Activated CD4-positive, CD25-positive, alpha-beta regulatory T cell treated with anti-CD3 and anti-CD28 coated beads, Interleukin-2, amount 50 U/mL, for 72 hours (primary cell): ENCODE results near the gene NES.

Source experiments
- DNase-seq: peaks from one replicate; pipeline ENCODE4 v3.0.0; 2021

NES gene

GRCh38 chr1:156677616-156678596, 699 bp upstream of the NES start:
- no peak for DNase-seq

GRCh38 chr1:156676114-156676819, 940 bp downstream of the NES start:
- DNase-seq, result no peak

DNA sequence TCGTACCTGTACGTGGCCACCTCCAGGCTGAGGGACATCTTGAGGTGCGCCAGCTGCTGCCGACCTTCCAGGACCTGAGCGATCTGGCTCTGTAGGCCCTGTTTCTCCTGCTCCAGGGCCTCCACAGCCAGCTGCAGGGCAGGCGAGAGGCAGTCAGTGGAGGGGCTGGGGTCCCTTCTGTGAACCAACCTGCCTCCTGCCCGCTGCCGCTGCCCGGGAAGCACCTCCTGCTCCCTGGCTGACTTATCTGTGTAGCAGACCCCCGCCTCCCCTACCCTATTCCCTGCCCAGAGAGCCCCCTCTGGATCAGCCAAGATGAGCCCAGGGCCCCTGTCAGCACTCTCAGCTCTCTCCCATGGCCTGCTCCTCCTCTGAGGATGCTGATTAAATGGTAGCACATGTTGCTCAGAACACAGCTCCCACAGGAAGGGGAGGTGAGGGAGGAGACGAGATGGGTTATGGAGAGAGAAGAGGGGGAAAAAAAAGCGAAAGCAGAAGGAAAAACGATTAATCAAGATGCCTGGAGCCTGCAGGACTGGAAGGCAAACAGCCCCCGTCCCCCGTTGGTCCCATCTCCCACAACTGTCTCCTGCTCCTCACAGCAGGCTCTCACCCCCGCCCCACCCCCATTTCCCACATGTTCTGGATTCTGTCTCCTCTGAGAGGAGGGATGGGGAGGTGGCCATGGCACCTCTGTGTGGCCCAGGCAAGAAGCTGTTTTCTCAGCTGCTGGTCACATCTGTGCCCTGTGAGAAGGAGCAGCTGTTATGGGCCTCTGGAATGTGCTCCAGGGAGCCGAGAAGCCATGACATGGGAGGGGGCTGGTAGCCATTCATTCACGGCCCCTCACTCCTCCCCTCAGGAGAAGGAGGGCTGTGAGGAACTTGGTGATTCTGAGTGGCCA, 1.7 kb downstream of the NES start:
- no peak for DNase-seq

DNA sequence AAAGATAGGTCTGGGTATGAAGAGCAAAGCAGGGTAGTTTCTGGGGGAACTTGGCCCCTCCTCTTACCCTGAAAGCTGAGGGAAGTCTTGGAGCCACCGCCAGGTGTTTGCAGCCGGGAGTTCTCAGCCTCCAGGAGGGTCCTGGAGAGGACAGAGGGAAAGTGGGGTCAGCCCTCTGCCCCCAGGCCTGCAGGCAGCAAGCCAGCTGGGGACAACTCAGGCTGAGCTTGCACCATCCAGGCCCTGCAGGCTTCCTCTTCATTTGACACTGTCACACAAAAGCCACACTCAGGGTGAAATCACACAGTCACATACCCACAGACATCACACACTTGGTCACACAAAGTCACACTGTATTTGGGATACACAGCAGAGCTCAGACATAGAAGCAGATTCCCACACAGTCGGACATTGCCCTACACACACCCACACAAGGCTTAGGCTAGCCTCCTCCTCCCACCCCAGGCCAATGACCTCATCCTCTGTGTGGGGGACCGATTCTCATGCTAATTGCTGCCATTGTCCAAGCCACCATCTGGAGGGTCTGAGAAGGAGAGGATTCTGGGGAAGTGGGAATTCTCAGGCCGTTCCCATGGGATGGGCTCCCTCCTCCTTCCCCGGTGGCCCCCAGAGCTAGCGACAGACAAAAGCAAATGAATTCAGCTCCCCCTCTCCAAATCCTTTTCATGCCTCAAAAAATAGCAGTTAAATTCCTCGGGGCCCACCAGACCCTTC, 3.7 kb downstream of the NES start:
- no peak for DNase-seq

DNA sequence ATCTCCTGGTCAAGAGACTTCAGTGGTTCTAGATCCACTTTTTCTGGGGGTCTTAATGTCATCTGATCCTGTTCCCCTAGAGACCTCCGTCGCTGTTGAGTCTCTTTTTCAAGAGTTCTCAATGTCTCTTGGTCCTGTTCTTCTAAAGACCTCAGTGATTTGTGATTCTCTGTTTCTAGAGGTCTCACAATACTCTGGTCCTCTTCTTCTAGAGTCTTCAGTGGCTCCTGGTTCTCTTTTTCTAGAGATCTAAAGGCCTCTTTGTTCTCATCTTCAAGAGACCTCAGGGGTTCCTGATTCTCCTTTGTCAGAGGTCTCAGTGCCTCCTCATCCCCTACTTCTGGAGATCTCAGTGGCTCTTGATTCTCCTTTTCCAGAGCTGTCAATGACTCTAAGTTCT, 5.4 kb downstream of the NES start:
- DNase-seq, result no peak

- no peak for DNase-seq
These were observed 6.4 kb downstream of the NES start for GRCh38 chr1:156670791-156671190.

GRCh38 chr1:156670359-156670758, 6.8 kb downstream of the NES start:
- no peak for DNase-seq

- no peak for DNase-seq
These were observed 7.4 kb downstream of the NES start for GRCh38 chr1:156669794-156670193.

GRCh38 chr1:156668801-156669637, 8.2 kb downstream of the NES start:
- DNase-seq, result no peak

DNA sequence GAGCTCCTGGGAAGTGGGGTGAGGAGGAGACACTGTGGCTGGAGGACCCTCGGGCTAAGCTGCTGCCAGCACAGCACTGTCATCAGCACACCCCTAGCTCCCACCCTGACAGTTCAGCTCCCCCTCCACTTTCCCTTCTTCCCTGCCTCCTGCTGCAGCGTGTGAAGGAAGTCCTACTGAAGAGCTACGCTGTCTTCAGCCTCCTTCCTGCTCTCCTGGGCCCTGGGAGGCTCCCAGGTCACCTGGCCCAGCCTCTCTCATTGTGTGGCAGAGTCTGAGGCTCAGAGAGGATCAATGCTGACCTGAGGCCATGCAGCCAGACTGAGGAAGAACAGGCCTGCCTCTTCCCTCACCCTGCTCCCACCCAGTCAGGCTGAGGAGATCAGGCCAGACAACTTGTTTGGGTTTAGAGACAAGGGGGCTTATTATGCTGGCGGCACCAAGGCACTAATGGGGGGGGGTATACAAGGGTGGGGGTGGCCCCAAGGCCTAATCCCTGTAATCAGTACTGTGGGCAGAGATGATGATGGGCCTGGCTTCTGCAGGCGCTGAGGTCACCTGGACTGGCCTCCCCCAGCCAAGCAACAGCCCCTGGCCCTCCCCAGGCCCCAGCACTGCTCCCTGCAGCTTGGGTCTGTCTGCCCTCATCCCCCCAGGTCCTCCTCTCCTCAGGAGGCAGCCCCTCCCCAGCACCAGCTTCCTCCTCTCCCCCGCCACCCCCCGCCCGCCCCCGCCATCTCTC, 9.1 kb downstream of the NES start:
- no peak for DNase-seq

DNA sequence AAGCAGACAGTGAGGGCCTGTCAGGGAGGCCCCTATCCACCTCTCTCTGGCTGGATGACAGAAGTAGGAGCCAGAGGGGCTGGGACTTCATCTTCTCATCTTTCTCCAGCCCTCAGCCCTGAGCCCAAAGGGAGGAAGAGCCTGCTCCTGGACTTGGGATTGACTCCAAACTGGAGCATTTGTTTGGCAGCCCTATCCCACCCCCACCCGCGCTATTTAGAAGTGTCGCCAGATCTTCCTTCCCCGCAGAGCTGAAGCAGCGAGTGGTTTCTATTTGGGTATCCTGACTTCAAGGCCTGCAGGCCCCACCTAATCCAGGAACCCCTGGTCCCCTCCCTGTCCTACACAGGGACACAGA, 9.6 kb downstream of the NES start:
- DNase-seq, result no peak

GRCh38 chr1:156666862-156667609, 10.2 kb downstream of the NES start:
- no peak for DNase-seq

DNA sequence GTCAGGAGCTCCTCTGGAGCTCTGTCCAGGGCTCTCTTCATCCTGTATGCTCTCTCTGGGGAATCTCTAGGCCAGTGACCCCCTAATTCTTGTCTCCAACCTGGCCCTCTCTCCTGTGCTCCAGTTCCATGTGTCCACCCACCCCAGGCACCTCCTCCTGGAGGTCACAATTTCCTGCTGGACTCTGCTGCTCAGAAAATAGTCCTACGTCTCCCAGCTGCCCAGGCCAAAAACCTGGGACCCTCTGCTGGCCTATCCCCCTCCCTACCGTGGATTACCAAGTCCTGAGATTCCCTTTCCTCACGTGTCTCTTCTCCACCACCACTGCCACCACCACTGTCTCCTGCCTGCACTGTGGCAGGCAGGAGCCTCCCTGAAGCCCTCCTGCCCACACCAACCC, 11.7 kb downstream of the NES start:
- DNase-seq, result no peak

- no peak for DNase-seq
These were observed 12.3 kb downstream of the NES start for GRCh38 chr1:156664767-156665411.

DNA sequence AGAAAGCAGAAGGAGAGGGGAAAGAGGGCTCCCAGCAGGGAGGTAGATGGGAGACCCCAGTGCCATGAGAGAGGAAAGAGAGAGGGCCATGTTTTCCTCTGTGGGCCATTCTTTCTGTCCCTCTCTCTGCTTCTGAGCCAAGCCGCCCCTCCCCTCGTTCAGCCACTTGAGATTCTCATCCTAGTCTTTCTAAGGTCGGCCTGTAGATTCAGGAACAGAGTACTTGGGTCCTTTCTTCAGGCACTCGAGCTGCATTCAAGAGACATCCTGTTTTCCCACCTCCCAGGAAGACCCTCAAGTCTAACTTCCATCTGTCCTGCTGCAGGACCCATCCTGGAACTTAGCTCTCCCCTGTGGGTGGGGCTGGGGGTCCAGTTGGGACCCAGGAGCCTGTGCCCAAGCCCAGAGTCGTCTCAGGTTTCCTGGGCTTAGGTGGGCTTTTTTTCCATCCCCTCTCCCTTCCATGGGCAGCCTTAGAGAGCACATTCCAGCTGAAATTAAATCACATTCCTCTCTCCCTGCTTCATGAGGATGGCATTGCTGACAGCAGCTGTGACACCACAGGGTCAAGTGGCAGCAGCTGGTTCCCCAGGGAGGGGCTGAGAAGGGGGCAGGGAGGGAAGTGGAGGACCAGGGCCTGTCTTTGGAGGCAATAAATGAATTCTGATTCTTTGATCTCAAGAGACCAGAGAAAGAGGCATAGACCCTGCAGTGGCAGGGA, 13.0 kb downstream of the NES start:
- DNase-seq, result no peak

- no peak for DNase-seq
These were observed 14.0 kb downstream of the NES start for GRCh38 chr1:156663178-156663577.

DNA sequence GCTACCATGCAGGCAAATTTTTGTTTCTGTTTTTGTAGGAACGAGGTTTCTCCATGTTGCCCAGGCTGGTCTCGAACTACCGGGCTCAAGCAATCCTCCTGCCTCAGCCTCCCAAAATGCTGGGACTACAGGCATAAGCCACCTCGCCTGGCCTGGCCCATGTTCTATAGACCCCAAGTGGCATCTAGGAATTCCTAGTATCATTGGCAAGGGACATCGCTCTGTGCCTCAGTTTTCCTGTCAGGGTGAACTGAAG, 14.5 kb downstream of the NES start:
- DNase-seq, result no peak

DNA sequence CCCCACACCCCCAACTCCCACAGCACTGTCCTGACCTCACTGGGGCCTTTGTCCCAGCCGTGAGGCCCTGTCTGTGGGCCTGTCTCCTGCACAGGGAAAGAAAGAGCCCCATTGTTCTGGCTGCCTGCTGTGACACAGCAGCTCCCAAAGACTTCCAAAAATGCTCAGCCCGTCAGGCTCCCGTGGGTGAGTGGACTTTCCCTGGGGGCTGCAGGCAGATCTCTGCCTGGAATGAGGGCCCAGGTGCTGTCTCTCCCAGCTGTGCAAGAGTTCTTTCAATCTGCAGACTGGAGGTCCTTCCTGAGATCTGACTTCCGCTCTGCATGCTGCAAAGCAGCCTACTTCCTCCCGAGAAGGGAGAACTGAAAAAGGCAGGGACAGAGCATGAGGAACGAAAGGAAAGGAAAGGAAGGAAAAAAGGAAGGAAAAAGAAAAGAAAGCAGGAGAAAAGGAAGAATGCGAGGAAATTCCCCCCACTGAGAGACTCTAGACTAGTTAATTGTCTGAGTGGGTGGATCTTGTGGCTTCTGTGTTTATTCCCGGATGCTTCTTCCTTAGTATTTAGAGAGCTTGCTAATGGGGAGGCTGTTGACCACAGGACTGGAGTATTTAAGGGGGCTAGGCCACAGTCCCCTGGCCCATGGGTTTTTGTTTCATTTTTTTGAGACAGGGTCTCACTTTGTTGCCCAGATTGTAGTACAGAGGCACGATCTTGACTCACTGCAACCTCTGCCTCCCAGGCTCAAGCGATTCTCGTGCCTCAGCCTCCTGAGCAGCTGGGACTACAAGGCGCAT, 15.0 kb downstream of the NES start:
- DNase-seq, result no peak
